ENCODE data around the gene ZNF514. TPM values are rescaled to one million over a fixed set of nuclear protein-coding genes. Genes with fewer than 3 reads are reported as not detected.

ZNF514 gene
- total and polyA plus RNA-seq, 2 of the 8 experiments (the other 6 are each of a cell fraction or from before 2014, with no cell fraction given): 5.3 to 13.3 TPM

DNA sequence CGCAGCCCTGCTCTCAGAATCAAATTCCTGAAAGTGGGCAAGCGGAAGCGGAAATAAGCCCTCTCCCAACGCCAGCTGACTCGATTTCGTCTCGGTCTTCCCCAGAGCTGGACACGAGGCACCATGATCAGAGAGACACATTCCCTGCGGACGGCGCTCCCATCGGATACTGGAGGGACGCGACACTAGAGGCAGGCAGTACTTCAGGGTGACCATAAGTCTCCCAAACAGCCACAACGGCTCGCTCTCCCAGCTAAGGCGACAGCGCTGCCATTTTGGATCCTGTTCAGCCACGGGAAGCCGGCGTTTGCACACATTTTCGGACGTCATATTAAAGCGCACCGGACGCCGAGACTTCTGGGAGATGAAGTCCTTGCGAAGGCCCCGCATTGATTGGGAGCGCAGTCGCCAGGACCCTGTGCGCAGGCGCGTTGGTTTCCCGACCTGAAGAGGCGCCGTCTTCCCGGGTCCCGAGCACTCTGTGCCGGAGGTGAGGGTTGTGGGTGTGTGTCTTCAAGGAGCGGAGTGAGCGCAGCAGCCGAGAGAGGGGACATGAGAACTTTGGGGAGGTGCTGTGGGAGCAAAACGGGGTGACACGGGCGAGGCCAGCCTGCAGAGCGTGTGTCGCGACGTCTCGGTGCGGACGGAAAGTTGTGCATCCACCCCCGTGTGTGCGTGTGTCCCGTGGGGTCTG, 5.9 kb upstream of the ZNF514 start, which contains the start of gene ZNF2 (continued):
- TF ChIP-seq EGR1 (IDR thresholded peaks at IDR 0.05; ENCODE audit: borderline replicate concordance, low read depth, low read length): no peak
- peak; percentile 76 for TF ChIP-seq TAF7 (optimal IDR thresholded peaks at IDR 0.05; ENCODE audit: borderline replicate concordance, low read depth, low read length)
- peak; percentile 81 to 94 for TF ChIP-seq POLR2A (IDR thresholded peaks at IDR 0.05; ENCODE audit: control extremely low read depth in 1 of 2, low read depth in 2 of 2, low read length in 2 of 2)
- TF ChIP-seq BRCA1 (IDR thresholded peaks at IDR 0.05; ENCODE audit: low read depth, low read length): no peak
- peak; percentile 98 for TF ChIP-seq PHF8 (conservative IDR thresholded peaks at IDR 0.05; ENCODE audit: low read depth, low read length)
- TF ChIP-seq GTF2F1 (IDR thresholded peaks at IDR 0.05; ENCODE audit: borderline replicate concordance, low read depth, low read length): no peak
- TF ChIP-seq SAP30 (IDR thresholded peaks at IDR 0.05; ENCODE audit: insufficient read depth, insufficient replicate concordance, low read length): no peak
- TF ChIP-seq CBX5 (IDR thresholded peaks at IDR 0.05; ENCODE audit: low read depth, low read length): no peak
- no peak for TF ChIP-seq NANOG (IDR thresholded peaks at IDR 0.05; ENCODE audit: insufficient read depth, low read depth, low read length, poor library complexity, severe bottlenecking)
- TF ChIP-seq CHD2 (IDR thresholded peaks at IDR 0.05; ENCODE audit: low read length): no peak
- peak; percentile 90 for TF ChIP-seq TBP (IDR thresholded peaks at IDR 0.05; ENCODE audit: low read depth, low read length)
- TF ChIP-seq, protein P1, sequence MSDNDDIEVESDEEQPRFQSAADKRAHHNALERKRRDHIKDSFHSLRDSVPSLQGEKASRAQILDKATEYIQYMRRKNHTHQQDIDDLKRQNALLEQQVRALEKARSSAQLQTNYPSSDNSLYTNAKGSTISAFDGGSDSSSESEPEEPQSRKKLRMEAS (IDR thresholded peaks at IDR 0.05): peak; percentile 76
- no peak for TF ChIP-seq ZNF274 (IDR thresholded peaks at IDR 0.05; ENCODE audit: borderline replicate concordance, extremely low read depth, low read length)
- TF ChIP-seq SP2 (IDR thresholded peaks at IDR 0.05; ENCODE audit: low read length): no peak
- no peak for TF ChIP-seq RNF2 (IDR thresholded peaks at IDR 0.05; ENCODE audit: borderline replicate concordance, low read depth, low read length, missing control alignments, poor library complexity, severe bottlenecking)

Measured in H1 (cell line).